Vagina (tissue), 2 donors: ENCODE results near the gene DCDC2C. TPM values are rescaled to one million over a fixed set of nuclear protein-coding genes. Genes with fewer than 3 reads are reported as not detected.
"Not testable (repeated sequence)": the region's sequence is repeated elsewhere in the genome, so short reads cannot be mapped to it uniquely, and the experiment has no call there.

Source experiments
- DNase-seq, 2 donors: peaks; one replicate each; pipeline ENCODE4 v3.0.0-alpha.2; 2017; ENCODE audit errors: extremely low spot score in 2 of 2
- H3K27ac ChIP-seq: fragments of 200-600 bp; sonication (generic); one replicate; pipeline ENCODE4 v1.5.1; 2019
- H3K27me3 ChIP-seq: fragments of 200-600 bp; sonication (generic); one replicate; pipeline ENCODE4 v1.5.1; 2019
- H3K36me3 ChIP-seq, 2 donors: fragments of 200-600 bp; sonication (generic); one replicate each; pipeline ENCODE4 v1.5.1; 2017 to 2019
- H3K4me1 ChIP-seq: fragments of 200-600 bp; sonication (generic); one replicate; pipeline ENCODE4 v1.5.1; 2019
- H3K4me3 ChIP-seq, 2 donors: fragments of 200-600 bp; sonication (generic); 1 replicate in 1 of 2; 2 replicates in 1 of 2; pipeline ENCODE4 v1.5.1; 2016 to 2019
- H3K9me3 ChIP-seq: fragments of 200-600 bp; sonication (generic); one replicate; pipeline ENCODE4 v1.5.1; 2019
- POLR2A ChIP-seq, 2 donors: fragments of 450-650 bp; IDR thresholded peaks; one replicate each; pipeline ENCODE4 v1.6.1; 2017; ENCODE audit warnings: antibody characterized with exemption in 2 of 2, mild to moderate bottlenecking in 2 of 2, moderate library complexity in 2 of 2
- POLR2AphosphoS5 ChIP-seq, 2 donors: sonication (generic); formaldehyde crosslinking; IDR thresholded peaks; one replicate each; pipeline ENCODE4 v1.9.0; 2017; ENCODE audit warnings: antibody characterized with exemption in 2 of 2, mild to moderate bottlenecking in 2 of 2, low read depth in 1 of 2; ENCODE audit not compliant: insufficient read depth in 1 of 2
- intact Hi-C: fragments of 100-400 bp; cut with DNase I; formaldehyde crosslinking; loops from one replicate; pipeline ENCODE4 v1.15.1; 2023
- total RNA-seq: library from RNA; depleted of rRNA; stranded (reverse); fragments of >200 nt; gene quantifications from one replicate; pipeline ENCODE4 v1.2.3, GENCODE V29; 2016
- TF ChIP-seq, protein P1 (sequence below), 3 experiments: fragments of 450-650 bp in 2 of 3; fragments of 200-600 bp in 1 of 3; sonication (generic) in 1 of 3; IDR thresholded peaks; one replicate each; pipeline ENCODE4 v1.5.1; 2017 to 2019; ENCODE audit warnings: antibody characterized with exemption in 3 of 3, mild to moderate bottlenecking in 2 of 3, moderate library complexity in 2 of 3

The DCDC2C gene
- total RNA-seq, 1 donor from 2014 or later = not detected

DNA sequence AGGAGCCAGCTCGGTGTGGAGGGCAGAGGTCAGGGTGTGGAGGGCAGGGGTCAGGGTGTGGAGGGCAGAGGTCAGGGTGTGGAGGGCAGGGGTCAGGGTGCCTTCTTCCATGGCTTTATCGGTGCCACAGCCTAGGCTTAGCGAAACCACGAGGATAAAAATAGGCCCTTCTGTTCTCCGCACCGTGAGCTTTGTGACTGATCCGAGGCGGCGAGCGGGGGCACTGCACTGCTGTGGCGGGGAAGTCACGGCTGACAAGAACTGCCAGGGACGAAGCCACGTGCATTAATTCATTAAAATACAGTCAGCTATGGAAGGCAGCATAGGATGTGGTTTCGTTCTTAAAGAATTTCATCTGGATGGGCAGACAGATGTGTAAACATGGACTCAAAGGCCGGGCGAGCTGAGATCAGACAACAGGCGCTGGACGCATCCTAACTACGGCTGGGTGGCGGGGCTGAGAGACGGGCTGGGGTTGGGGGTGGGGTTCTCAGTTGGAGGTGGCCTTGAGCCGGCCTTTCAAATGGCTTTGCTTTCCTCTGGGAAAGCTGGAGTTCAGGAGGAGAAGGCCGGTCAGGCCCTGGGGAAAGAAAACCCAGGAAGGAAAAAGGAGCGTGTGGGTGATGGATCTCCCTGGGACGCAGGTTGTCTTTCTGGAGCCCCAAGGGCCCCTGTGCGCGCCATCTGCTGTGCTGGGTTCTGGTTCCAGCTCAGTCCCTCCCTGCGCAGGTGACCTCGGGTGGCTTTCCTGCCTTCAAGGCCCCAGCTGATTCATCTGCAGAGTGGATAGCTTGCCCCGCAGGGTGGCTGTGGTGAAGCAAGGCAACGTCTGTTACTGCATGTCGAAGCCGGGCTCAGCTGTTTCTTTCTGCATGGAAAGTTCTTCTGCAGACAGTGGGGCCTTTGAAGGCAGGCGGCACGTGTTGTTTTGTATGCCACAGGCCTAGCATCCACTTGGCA, 46.3 kb upstream of the DCDC2C start:
- TF ChIP-seq, protein P1, sequence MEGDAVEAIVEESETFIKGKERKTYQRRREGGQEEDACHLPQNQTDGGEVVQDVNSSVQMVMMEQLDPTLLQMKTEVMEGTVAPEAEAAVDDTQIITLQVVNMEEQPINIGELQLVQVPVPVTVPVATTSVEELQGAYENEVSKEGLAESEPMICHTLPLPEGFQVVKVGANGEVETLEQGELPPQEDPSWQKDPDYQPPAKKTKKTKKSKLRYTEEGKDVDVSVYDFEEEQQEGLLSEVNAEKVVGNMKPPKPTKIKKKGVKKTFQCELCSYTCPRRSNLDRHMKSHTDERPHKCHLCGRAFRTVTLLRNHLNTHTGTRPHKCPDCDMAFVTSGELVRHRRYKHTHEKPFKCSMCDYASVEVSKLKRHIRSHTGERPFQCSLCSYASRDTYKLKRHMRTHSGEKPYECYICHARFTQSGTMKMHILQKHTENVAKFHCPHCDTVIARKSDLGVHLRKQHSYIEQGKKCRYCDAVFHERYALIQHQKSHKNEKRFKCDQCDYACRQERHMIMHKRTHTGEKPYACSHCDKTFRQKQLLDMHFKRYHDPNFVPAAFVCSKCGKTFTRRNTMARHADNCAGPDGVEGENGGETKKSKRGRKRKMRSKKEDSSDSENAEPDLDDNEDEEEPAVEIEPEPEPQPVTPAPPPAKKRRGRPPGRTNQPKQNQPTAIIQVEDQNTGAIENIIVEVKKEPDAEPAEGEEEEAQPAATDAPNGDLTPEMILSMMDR (IDR thresholded peaks at IDR 0.05) = no peak
- no peak for TF ChIP-seq POLR2AphosphoS5 (IDR thresholded peaks at IDR 0.05; ENCODE audit: insufficient read depth in 1 of 2, low read depth in 1 of 2)
- Histone ChIP-seq H3K9me3 (no peaks in the 10 kb centered on the region), H3K4me3 (no peak overlapping the region), H3K27ac (no peak overlapping the region), H3K27me3 (no peaks in the 10 kb centered on the region), H3K36me3 (no peaks in the 10 kb centered on the region), H3K4me1 (no peaks in the 10 kb centered on the region)
- intact Hi-C loops = loop anchor here (10.0 kb wide), 1 partner anchor 232 kb away; no protein-coding TSS in a partner anchor
- DNase-seq = no peak

DNA sequence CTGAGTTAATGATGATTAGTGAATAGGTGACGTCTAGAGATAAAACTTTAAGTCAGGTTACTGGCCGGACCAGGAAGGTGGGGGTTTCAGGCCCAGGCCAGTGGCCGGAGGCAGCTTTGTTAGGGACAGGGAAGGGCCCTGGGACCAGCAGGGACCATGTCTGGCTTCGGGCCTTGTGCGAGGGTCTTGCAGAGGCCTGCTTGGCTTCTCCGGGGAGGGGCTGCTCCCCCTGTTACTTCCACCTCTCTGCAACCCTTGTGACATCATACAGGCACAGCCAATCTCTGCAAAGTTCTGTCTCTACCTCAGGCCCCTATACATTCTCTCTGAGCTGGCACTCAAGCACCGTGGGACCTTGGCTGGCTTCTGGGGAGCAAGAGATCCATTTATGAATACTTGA, 45.5 kb upstream of the DCDC2C start, which contains the start of gene ALLC:
Gene ALLC (plus strand): TSS at position 320 of the 400 bp plus-strand sequence. CDS start 12,958 bp downstream, outside the sequence.
- intact Hi-C loops = loop anchor here (10.0 kb wide), 1 partner anchor 233 kb away; no protein-coding TSS in a partner anchor
- DNase-seq = no peak
- no peaks in the 10 kb centered on the region for H3K9me3 ChIP-seq
- H3K4me1 ChIP-seq = no peaks in the 10 kb centered on the region
- TF ChIP-seq, protein P1 (IDR thresholded peaks at IDR 0.05) = no peak
- TF ChIP-seq POLR2AphosphoS5 (IDR thresholded peaks at IDR 0.05; ENCODE audit: insufficient read depth in 1 of 2, low read depth in 1 of 2) (no peak), POLR2A (IDR thresholded peaks at IDR 0.05) (no peak)
- H3K27ac ChIP-seq = no peak within 1 kb of the TSS
- H3K27me3 ChIP-seq = no peaks in the 10 kb centered on the region
- no peaks in the 10 kb centered on the region for H3K36me3 ChIP-seq
- H3K4me3 ChIP-seq = no peak within 1 kb of the TSS

DNA sequence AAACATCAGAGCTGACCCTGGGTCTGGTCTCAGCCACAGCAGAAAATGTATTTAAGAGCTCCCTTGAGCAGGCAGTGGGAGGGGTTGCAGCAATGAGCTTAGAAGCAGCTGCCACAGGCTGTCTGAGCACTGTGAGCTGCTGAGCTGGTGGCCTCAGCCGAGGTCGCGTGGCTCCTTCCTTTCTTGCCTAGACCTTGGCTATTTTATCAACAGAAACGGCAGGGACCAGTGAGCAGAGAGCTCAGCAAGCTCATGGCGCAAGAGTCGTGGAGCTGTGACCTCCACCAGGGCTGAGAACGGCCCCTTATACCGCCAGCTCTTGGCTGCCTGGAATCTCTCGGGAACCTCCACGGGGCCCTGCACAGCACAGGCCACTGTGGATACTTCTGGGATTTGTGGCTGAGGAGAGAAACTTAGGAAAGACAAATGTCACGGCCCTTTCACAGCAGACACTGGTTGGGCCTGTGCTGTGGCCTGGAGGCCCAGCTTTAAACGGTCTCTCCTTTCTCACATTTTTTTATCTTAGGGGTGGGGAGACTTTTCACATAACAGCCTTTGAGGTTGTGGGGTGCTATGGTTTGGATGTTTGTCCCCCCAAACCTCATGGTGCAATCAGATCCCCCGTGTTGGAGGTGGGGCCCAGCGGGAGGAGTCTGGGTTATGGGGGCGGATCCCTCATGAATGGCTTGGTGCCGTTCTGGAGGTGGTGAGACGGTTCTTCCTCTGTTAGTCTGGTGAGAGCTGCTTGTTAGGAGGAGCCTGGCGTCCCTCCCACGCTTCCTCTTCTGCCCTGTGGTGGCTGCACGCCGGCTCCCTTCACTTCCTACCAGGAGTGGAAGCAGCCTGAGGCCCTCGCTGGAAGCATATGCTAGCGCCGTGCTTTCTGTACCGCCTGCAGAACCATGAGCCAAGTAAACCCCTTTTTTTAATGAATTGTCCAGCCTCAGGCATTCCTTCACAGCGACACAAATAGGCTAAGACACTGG, 43.6 kb upstream of the DCDC2C start:
- no peaks in the 10 kb centered on the region for H3K27me3 ChIP-seq
- TF ChIP-seq, protein P1 (IDR thresholded peaks at IDR 0.05) = no peak
- no peak for DNase-seq
- H3K36me3 ChIP-seq = no peaks in the 10 kb centered on the region
- intact Hi-C loops = loop anchor here (10.0 kb wide), 1 partner anchor 235 kb away; no protein-coding TSS in a partner anchor
- no peak overlapping the region for H3K27ac ChIP-seq
- no peak overlapping the region for H3K4me3 ChIP-seq
- no peaks in the 10 kb centered on the region for H3K4me1 ChIP-seq
- no peaks in the 10 kb centered on the region for H3K9me3 ChIP-seq

DNA sequence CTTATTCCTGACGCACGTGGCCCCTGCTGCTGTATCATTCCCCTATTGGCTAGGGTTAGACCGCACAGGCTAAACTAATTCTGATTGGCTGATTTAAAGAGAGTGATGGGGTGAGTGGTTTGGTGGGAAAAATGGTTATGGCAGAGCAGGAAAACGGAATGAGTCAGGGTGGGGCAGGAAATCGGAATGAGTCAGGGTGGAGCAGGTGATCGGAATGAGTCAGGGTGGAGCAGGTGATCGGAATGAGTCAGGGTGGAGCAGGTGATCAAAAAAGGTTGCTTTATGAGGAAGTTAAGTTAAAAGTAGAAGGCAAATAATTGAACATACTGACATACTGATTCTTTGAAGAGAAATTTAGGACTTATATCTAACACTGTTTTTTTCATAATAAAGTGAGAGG, 42.7 kb upstream of the DCDC2C start:
- intact Hi-C loops, H3K4me1 ChIP-seq, H3K36me3 ChIP-seq, H3K9me3 ChIP-seq, H3K4me3 ChIP-seq, H3K27ac ChIP-seq, H3K27me3 ChIP-seq, DNase-seq: not testable (repeated sequence)

DNA sequence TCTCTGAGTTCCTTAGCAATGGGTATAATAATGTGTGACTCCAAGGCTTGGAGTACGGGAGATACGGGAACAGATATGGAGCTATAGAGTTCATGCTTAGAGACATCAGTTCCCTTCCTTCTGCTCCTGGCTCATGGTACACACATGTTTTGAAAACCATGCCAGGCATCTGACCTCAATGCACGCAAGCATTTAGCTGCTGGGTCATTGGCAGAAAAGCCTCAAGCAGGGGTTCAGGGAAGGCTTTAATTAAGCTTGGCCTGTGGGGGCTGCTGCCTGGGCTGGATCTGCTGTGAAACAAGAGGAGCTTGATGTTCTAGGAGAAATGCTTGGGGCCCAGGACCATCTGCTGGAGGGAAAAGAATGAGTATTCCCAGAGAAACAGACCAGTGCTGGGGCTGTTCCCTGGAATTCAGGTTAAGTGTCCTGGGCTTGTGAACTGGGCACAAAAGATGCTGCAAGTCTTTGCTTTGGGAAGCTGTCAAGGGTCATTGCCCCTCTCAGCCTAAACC, 42.2 kb upstream of the DCDC2C start:
- intact Hi-C loops = no loop called here

More for the DNA sequence above, 42.2 kb upstream of the DCDC2C start:
- Histone ChIP-seq H3K27me3 (no peaks in the 10 kb centered on the region), H3K9me3 (no peaks in the 10 kb centered on the region), H3K27ac (no peak overlapping the region), H3K4me1 (no peaks in the 10 kb centered on the region), H3K36me3 (no peaks in the 10 kb centered on the region), H3K4me3 (no peak overlapping the region)
- TF ChIP-seq, protein P1 (IDR thresholded peaks at IDR 0.05) = no peak
- TF ChIP-seq POLR2AphosphoS5 (IDR thresholded peaks at IDR 0.05; ENCODE audit: insufficient read depth in 1 of 2, low read depth in 1 of 2) (no peak), POLR2A (IDR thresholded peaks at IDR 0.05) (no peak)
- no peak for DNase-seq
